ENCODE data around the gene GRIA1.

GRIA1 gene

GRCh38 chr5:153782589-153783361, 292.3 kb downstream of the GRIA1 start:
- Histone ChIP-seq H3K36me3 (replicated peaks; ENCODE audit: low read depth, low read length) (no peaks in the 10 kb centered on the region), H3K27me3 (ENCODE audit: low read depth, low read length) (no peaks in the 10 kb centered on the region), H3K9me3 (ENCODE audit: insufficient read depth, low read length) (no peaks in the 10 kb centered on the region), H3K9ac (ENCODE audit: low read length) (no peak overlapping the region), H4K20me1 (ENCODE audit: insufficient read depth, low read length) (no peaks in the 10 kb centered on the region), H3K4me2 (ENCODE audit: low read length) (no peak overlapping the region), H3K79me2 (ENCODE audit: low read length) (no peaks in the 10 kb centered on the region), H3K4me1 (ENCODE audit: low read length) (no peaks in the 10 kb centered on the region), H2AFZ (ENCODE audit: low read depth, low read length) (no peak overlapping the region), H3K4me3 (ENCODE audit: low read length) (no peak overlapping the region), H3K27ac (ENCODE audit: low read length) (no peak overlapping the region)
- TF ChIP-seq EZH2phosphoT487 (IDR thresholded peaks at IDR 0.05; ENCODE audit: low read depth): no peak
- TF ChIP-seq CTCF (IDR thresholded peaks at IDR 0.05; ENCODE audit: low read depth, low read length): no peak

GRCh38 chr5:153783362-153783658, 292.8 kb downstream of the GRIA1 start:
- H3K27me3 ChIP-seq (ENCODE audit: low read depth, low read length): no peaks in the 10 kb centered on the region
- no peak overlapping the region for H3K9ac ChIP-seq (ENCODE audit: low read length)
- no peak overlapping the region for H2AFZ ChIP-seq (ENCODE audit: low read depth, low read length)
- no peak overlapping the region for H3K4me3 ChIP-seq (ENCODE audit: low read length)
- no peak overlapping the region for H3K4me2 ChIP-seq (ENCODE audit: low read length)
- no peaks in the 10 kb centered on the region for H3K79me2 ChIP-seq (ENCODE audit: low read length)
- H3K36me3 ChIP-seq (replicated peaks; ENCODE audit: low read depth, low read length): no peaks in the 10 kb centered on the region
- H4K20me1 ChIP-seq (ENCODE audit: insufficient read depth, low read length): no peaks in the 10 kb centered on the region
- H3K4me1 ChIP-seq (ENCODE audit: low read length): no peaks in the 10 kb centered on the region
- H3K9me3 ChIP-seq (ENCODE audit: insufficient read depth, low read length): no peaks in the 10 kb centered on the region
- TF ChIP-seq EZH2phosphoT487 (IDR thresholded peaks at IDR 0.05; ENCODE audit: low read depth) (no peak), CTCF (IDR thresholded peaks at IDR 0.05; ENCODE audit: low read depth, low read length) (no peak)
- no peak overlapping the region for H3K27ac ChIP-seq (ENCODE audit: low read length)

- Histone ChIP-seq H2AFZ (ENCODE audit: low read depth, low read length) (no peak overlapping the region), H3K27me3 (ENCODE audit: low read depth, low read length) (no peaks in the 10 kb centered on the region), H3K79me2 (ENCODE audit: low read length) (no peaks in the 10 kb centered on the region), H3K36me3 (replicated peaks; ENCODE audit: low read depth, low read length) (no peaks in the 10 kb centered on the region), H4K20me1 (ENCODE audit: insufficient read depth, low read length) (no peaks in the 10 kb centered on the region), H3K9me3 (ENCODE audit: insufficient read depth, low read length) (no peaks in the 10 kb centered on the region), H3K4me1 (ENCODE audit: low read length) (no peaks in the 10 kb centered on the region), H3K4me3 (ENCODE audit: low read length) (no peak overlapping the region), H3K9ac (ENCODE audit: low read length) (no peak overlapping the region), H3K4me2 (ENCODE audit: low read length) (no peak overlapping the region), H3K27ac (ENCODE audit: low read length) (no peak overlapping the region)
- TF ChIP-seq CTCF (IDR thresholded peaks at IDR 0.05; ENCODE audit: low read depth, low read length) (no peak), EZH2phosphoT487 (IDR thresholded peaks at IDR 0.05; ENCODE audit: low read depth) (no peak)
Measured at GRCh38 chr5:153784277-153784676, 293.8 kb downstream of the GRIA1 start.

- H3K4me1 ChIP-seq (ENCODE audit: low read length): no peaks in the 10 kb centered on the region
- no peaks in the 10 kb centered on the region for H3K27me3 ChIP-seq (ENCODE audit: low read depth, low read length)
- no peak overlapping the region for H3K27ac ChIP-seq (ENCODE audit: low read length)
- no peaks in the 10 kb centered on the region for H3K9me3 ChIP-seq (ENCODE audit: insufficient read depth, low read length)
- no peaks in the 10 kb centered on the region for H3K36me3 ChIP-seq (replicated peaks; ENCODE audit: low read depth, low read length)
- H2AFZ ChIP-seq (ENCODE audit: low read depth, low read length): no peak overlapping the region
- no peak overlapping the region for H3K9ac ChIP-seq (ENCODE audit: low read length)
- H4K20me1 ChIP-seq (ENCODE audit: insufficient read depth, low read length): no peaks in the 10 kb centered on the region
- H3K79me2 ChIP-seq (ENCODE audit: low read length): no peaks in the 10 kb centered on the region
- H3K4me2 ChIP-seq (ENCODE audit: low read length): no peak overlapping the region
- no peak for TF ChIP-seq CTCF (IDR thresholded peaks at IDR 0.05; ENCODE audit: low read depth, low read length)
- no peak for TF ChIP-seq EZH2phosphoT487 (IDR thresholded peaks at IDR 0.05; ENCODE audit: low read depth)
- H3K4me3 ChIP-seq (ENCODE audit: low read length): no peak overlapping the region
Measured at GRCh38 chr5:153791339-153791738, 300.9 kb downstream of the GRIA1 start.
